Stimulated activated memory B cell treated with anti-CD40 and anti-IgM and Interleukin-4, amounts not matched to agents 10 μg/mL and 1 μg/mL and 100 μg/mL, for 72 hours (primary cell): ENCODE results near the gene GPATCH3.
A peak's percentile ranks its signal among the peaks of the same experiment; 100 is the strongest.

Experiments
- ATAC-seq: fragments of 150-1000 bp; cut with Tn5 transposase; 2 replicates; pipeline ENCODE4 v1.10.0; 2021
- H3K27ac Mint-ChIP-seq: one replicate; pipeline ENCODE4 v1.8.0; 2022; ENCODE audit warnings: mild to moderate bottlenecking, mixed read lengths
- H3K27me3 Mint-ChIP-seq: one replicate; pipeline ENCODE4 v1.8.0; 2022; ENCODE audit warnings: mixed read lengths
- H3K36me3 Mint-ChIP-seq: one replicate; pipeline ENCODE4 v1.8.0; 2022; ENCODE audit warnings: mixed read lengths
- H3K4me1 Mint-ChIP-seq: one replicate; pipeline ENCODE4 v1.8.0; 2022; ENCODE audit warnings: mixed read lengths
- H3K4me3 Mint-ChIP-seq: one replicate; pipeline ENCODE4 v1.8.0; 2022; ENCODE audit warnings: mild to moderate bottlenecking, moderate library complexity, mixed read lengths
- H3K9me3 Mint-ChIP-seq: one replicate; pipeline ENCODE4 v1.8.0; 2022; ENCODE audit warnings: mixed read lengths

Gene GPATCH3

GRCh38 chr1:26861286-26861701, 39.0 kb downstream of the GPATCH3 start:
- H3K4me1 Mint-ChIP-seq = peaks cover 33% of the 10 kb centered on the region
- no peak overlapping the region for H3K4me3 Mint-ChIP-seq
- no peak for ATAC-seq
- peak overlapping the region; percentile 69 for H3K27ac Mint-ChIP-seq
- no peaks in the 10 kb centered on the region for H3K27me3 Mint-ChIP-seq
- peaks cover 10% of the 10 kb centered on the region for H3K36me3 Mint-ChIP-seq
- H3K9me3 Mint-ChIP-seq = no peaks in the 10 kb centered on the region

- ATAC-seq = no peak
- no peaks in the 10 kb centered on the region for H3K27me3 Mint-ChIP-seq
- H3K9me3 Mint-ChIP-seq = no peaks in the 10 kb centered on the region
- H3K36me3 Mint-ChIP-seq = peaks cover 24% of the 10 kb centered on the region
- H3K4me3 Mint-ChIP-seq = no peak overlapping the region
- H3K4me1 Mint-ChIP-seq = peaks cover 23% of the 10 kb centered on the region
- no peak overlapping the region for H3K27ac Mint-ChIP-seq
Observed at GRCh38 chr1:26858891-26859640, 41.2 kb downstream of the GPATCH3 start.

GRCh38 chr1:26858160-26858559, 42.1 kb downstream of the GPATCH3 start:
- no peak overlapping the region for H3K27ac Mint-ChIP-seq
- no peak overlapping the region for H3K4me3 Mint-ChIP-seq
- H3K27me3 Mint-ChIP-seq = no peaks in the 10 kb centered on the region
- peaks cover 14% of the 10 kb centered on the region for H3K4me1 Mint-ChIP-seq
- ATAC-seq = no peak
- H3K9me3 Mint-ChIP-seq = no peaks in the 10 kb centered on the region
- H3K36me3 Mint-ChIP-seq = peaks cover 30% of the 10 kb centered on the region

- H3K4me3 Mint-ChIP-seq = no peak overlapping the region
- H3K4me1 Mint-ChIP-seq = peaks cover 8% of the 10 kb centered on the region
- peaks cover 36% of the 10 kb centered on the region for H3K36me3 Mint-ChIP-seq
- H3K27ac Mint-ChIP-seq = no peak overlapping the region
- H3K27me3 Mint-ChIP-seq = no peaks in the 10 kb centered on the region
- no peaks in the 10 kb centered on the region for H3K9me3 Mint-ChIP-seq
- no peak for ATAC-seq
Observed at GRCh38 chr1:26857473-26858060, 42.7 kb downstream of the GPATCH3 start.

GRCh38 chr1:26856604-26857469, 43.4 kb downstream of the GPATCH3 start:
- peaks cover 2% of the 10 kb centered on the region for H3K4me1 Mint-ChIP-seq
- no peaks in the 10 kb centered on the region for H3K27me3 Mint-ChIP-seq
- no peak overlapping the region for H3K4me3 Mint-ChIP-seq
- no peak for ATAC-seq
- H3K36me3 Mint-ChIP-seq = peaks cover 43% of the 10 kb centered on the region
- no peaks in the 10 kb centered on the region for H3K9me3 Mint-ChIP-seq
- no peak overlapping the region for H3K27ac Mint-ChIP-seq

- H3K36me3 Mint-ChIP-seq = peaks cover 50% of the 10 kb centered on the region
- H3K9me3 Mint-ChIP-seq = no peaks in the 10 kb centered on the region
- H3K4me1 Mint-ChIP-seq = no peaks in the 10 kb centered on the region
- H3K27me3 Mint-ChIP-seq = no peaks in the 10 kb centered on the region
- no peak overlapping the region for H3K27ac Mint-ChIP-seq
- no peak overlapping the region for H3K4me3 Mint-ChIP-seq
- ATAC-seq = no peak
Observed at GRCh38 chr1:26856181-26856580, 44.1 kb downstream of the GPATCH3 start.

GRCh38 chr1:26855636-26856035, 44.6 kb downstream of the GPATCH3 start:
- Mint-ChIP-seq H3K36me3 (peaks cover 55% of the 10 kb centered on the region), H3K9me3 (no peaks in the 10 kb centered on the region), H3K4me3 (no peak overlapping the region), H3K27me3 (no peaks in the 10 kb centered on the region), H3K4me1 (no peaks in the 10 kb centered on the region), H3K27ac (no peak overlapping the region)
- no peak for ATAC-seq

GRCh38 chr1:26854906-26855305, 45.4 kb downstream of the GPATCH3 start:
- Mint-ChIP-seq H3K36me3 (peaks cover 58% of the 10 kb centered on the region), H3K4me3 (no peak overlapping the region), H3K27ac (no peak overlapping the region), H3K9me3 (no peaks in the 10 kb centered on the region), H3K27me3 (no peaks in the 10 kb centered on the region), H3K4me1 (no peaks in the 10 kb centered on the region)
- no peak for ATAC-seq

- Mint-ChIP-seq H3K4me1 (no peaks in the 10 kb centered on the region), H3K4me3 (no peak overlapping the region), H3K36me3 (peaks cover 65% of the 10 kb centered on the region), H3K9me3 (no peaks in the 10 kb centered on the region), H3K27me3 (no peaks in the 10 kb centered on the region), H3K27ac (no peak overlapping the region)
- ATAC-seq = no peak
Observed at GRCh38 chr1:26853600-26853999, 46.7 kb downstream of the GPATCH3 start.

GRCh38 chr1:26853156-26853555, 47.1 kb downstream of the GPATCH3 start:
- no peak overlapping the region for H3K4me3 Mint-ChIP-seq
- peaks cover 70% of the 10 kb centered on the region for H3K36me3 Mint-ChIP-seq
- H3K27me3 Mint-ChIP-seq = no peaks in the 10 kb centered on the region
- peak; percentile 72 for ATAC-seq
- H3K27ac Mint-ChIP-seq = no peak overlapping the region
- H3K9me3 Mint-ChIP-seq = no peaks in the 10 kb centered on the region
- H3K4me1 Mint-ChIP-seq = no peaks in the 10 kb centered on the region

- Mint-ChIP-seq H3K36me3 (peaks cover 73% of the 10 kb centered on the region), H3K27me3 (no peaks in the 10 kb centered on the region), H3K27ac (peak overlapping the region; percentile 38), H3K4me1 (no peaks in the 10 kb centered on the region), H3K9me3 (no peaks in the 10 kb centered on the region), H3K4me3 (no peak overlapping the region)
- ATAC-seq = no peak
Observed at GRCh38 chr1:26852701-26853100, 47.6 kb downstream of the GPATCH3 start.

- ATAC-seq = no peak
- H3K9me3 Mint-ChIP-seq = no peaks in the 10 kb centered on the region
- no peaks in the 10 kb centered on the region for H3K4me1 Mint-ChIP-seq
- no peaks in the 10 kb centered on the region for H3K27me3 Mint-ChIP-seq
- H3K27ac Mint-ChIP-seq = peak overlapping the region; percentile 38
- H3K36me3 Mint-ChIP-seq = peaks cover 71% of the 10 kb centered on the region
- no peak overlapping the region for H3K4me3 Mint-ChIP-seq
Observed at GRCh38 chr1:26851106-26851684, 49.1 kb downstream of the GPATCH3 start.

- no peak for ATAC-seq
- peak overlapping the region; percentile 3 for H3K27ac Mint-ChIP-seq
- no peak overlapping the region for H3K4me3 Mint-ChIP-seq
- H3K36me3 Mint-ChIP-seq = peaks cover 63% of the 10 kb centered on the region
- no peaks in the 10 kb centered on the region for H3K27me3 Mint-ChIP-seq
- H3K9me3 Mint-ChIP-seq = no peaks in the 10 kb centered on the region
- H3K4me1 Mint-ChIP-seq = no peaks in the 10 kb centered on the region
Observed at GRCh38 chr1:26848941-26849774, 51.1 kb downstream of the GPATCH3 start.

- Mint-ChIP-seq H3K4me3 (no peak overlapping the region), H3K9me3 (no peaks in the 10 kb centered on the region), H3K36me3 (peaks cover 62% of the 10 kb centered on the region), H3K27ac (no peak overlapping the region), H3K4me1 (no peaks in the 10 kb centered on the region), H3K27me3 (no peaks in the 10 kb centered on the region)
- no peak for ATAC-seq
Observed at GRCh38 chr1:26848499-26848898, 51.8 kb downstream of the GPATCH3 start.
